GM19463 (cell line): ENCODE results near the gene GLUD1.
A peak's percentile ranks its signal among the peaks of the same experiment; 100 is the strongest.
"Not testable (repeated sequence)": the region's sequence is repeated elsewhere in the genome, so short reads cannot be mapped to it uniquely, and the experiment has no call there.

Experiments
- ATAC-seq: cut with Tn5 transposase; IDR thresholded peaks from one replicate; pipeline ENCODE4 v1.9.1; 2021; ENCODE audit warnings: mild to moderate bottlenecking, moderate library complexity; ENCODE audit not compliant: unreplicated experiment

Gene GLUD1

GRCh38 chr10:87090779-87091178 is 3.9 kb downstream of the GLUD1 start:
- no peak for ATAC-seq

DNA sequence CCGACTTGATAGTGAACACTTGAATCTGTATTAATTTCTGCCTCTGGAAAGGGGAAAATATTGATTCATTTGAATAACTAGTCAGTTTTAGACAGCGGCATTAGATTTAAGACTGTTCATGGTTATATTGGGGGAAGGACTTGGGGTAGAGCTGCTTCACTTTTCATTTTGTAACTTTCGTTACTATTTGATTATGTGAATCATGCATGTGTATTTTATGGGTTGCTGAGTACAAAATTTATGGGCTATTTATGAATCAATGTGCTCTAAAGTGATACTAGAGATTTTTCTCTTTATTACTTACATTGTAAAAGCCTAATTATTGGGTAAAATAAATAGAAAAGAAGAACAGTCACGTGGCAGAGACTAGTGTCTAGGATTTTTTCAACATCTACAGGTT is 4.9 kb downstream of the GLUD1 start:
- no peak for ATAC-seq

DNA sequence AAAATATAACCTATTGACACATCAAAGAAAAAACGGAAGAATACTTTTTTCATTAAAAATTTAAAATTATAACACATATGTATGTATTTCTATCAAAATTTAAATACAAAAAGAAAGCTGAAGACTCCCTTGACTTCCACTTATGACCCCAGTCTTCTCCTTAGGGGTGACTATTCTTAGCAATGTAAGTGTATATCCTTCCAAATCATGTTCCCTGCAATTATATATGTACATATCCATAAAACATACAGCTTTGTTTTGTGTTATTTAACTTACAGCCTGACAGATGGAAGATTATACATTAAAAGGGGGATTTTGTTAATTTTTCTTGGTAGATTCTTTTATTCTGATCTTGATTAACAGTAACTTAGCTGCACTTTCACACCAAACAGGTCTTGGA is 9.1 kb downstream of the GLUD1 start:
- ATAC-seq, result no peak

- ATAC-seq, result peak; percentile 67
Observed at GRCh38 chr10:87084291-87084782, 10.3 kb downstream of the GLUD1 start.

DNA sequence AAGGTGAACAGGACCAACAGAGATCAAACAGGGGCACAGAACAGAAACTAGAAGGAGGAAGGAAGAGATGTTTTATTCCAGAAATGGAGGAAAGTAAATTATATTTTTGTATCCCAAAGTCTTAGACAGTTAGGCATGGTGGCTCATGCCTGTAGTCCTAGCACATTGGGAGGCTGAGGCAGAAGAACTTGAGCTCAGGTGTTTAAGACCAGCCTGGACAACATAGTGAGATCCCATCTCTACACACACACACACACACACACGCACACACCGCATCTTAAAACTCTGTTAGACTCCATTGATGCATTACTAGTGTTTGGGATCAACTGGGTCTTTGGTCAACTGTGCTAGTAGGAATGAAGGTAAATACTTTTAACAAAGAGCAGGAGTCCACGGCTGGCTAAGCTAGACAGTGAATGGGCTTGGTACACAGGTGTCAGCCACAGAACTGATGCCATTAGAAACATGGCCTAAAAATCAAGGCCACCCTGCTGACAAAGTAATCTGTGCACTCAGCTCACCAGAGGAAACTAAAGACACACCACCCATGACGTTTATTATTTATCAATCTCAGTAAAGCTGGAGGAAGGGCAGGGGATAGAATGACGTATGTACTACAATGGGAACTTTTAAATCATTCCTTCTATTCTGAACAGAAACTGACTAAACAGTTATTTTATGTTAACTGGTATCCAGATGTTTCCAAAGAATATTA is 10.9 kb downstream of the GLUD1 start:
- ATAC-seq, result peak; percentile 42

- not testable (repeated sequence) for ATAC-seq
Observed at GRCh38 chr10:87082219-87082618, 12.4 kb downstream of the GLUD1 start.

DNA sequence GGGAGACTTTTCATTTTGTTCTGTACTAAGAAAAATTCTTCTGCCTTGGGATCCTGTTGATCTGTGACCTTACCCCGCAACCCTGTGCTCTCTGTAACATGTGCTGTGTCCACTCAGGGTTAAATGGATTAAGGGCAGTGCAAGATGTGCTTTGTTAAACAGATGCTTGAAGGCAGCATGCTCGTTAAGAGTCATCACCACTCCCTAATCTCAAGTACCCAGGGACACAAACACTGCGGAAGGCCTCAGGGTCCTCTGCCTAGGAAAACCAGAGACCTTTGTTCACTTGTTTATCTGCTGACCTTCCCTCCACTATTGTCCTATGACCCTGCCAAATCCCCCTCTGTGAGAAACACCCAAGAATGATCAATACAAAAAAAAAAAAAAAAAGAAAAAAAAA is 13.1 kb downstream of the GLUD1 start:
- ATAC-seq, result not testable (repeated sequence)

- not testable (repeated sequence) for ATAC-seq
Observed at GRCh38 chr10:87080621-87081020, 14.0 kb downstream of the GLUD1 start.

GRCh38 chr10:87079106-87079836 is 15.4 kb downstream of the GLUD1 start:
- no peak for ATAC-seq

DNA sequence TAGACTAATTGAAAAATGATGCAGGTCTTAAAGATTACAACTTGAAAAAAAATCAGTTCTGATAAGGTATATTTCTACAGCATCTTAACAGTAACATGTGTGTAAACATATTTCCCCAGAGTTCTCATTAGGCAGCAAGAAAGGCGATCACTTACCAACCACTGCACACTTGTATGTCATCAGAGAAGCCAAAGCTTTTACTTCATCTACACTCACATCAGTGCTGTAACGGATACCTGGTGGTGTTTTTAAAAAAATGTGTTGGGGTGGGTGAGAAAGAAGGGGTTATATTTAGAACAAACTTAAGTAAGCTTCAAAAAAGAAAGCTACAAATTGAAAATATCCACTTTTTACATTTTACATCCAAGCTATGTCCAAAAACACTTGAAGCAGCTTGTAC is 18.2 kb downstream of the GLUD1 start:
- not testable (repeated sequence) for ATAC-seq

GRCh38 chr10:87072449-87072848 is 22.2 kb downstream of the GLUD1 start:
- no peak for ATAC-seq

- no peak for ATAC-seq
Observed at GRCh38 chr10:87068281-87068680, 26.4 kb downstream of the GLUD1 start.

DNA sequence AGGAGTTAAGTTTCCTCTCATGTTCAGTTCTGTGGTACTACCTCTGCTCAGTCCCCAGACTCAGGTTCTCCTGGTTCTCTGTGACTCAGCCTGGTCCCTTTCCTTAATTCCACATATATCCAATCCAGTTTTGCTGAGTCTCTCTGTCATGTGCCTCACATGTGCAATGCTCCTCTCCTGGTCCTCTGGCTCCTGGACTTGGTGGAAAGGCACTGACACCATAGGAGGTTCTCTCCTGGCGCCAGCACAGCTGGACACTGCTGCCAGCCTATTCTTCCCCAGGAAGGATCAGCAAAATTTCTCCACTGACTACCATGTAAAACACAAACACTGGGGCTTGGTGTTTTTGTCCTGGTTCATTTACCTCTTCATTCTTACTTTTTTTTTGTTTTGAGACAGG is 27.8 kb downstream of the GLUD1 start:
- no peak for ATAC-seq

DNA sequence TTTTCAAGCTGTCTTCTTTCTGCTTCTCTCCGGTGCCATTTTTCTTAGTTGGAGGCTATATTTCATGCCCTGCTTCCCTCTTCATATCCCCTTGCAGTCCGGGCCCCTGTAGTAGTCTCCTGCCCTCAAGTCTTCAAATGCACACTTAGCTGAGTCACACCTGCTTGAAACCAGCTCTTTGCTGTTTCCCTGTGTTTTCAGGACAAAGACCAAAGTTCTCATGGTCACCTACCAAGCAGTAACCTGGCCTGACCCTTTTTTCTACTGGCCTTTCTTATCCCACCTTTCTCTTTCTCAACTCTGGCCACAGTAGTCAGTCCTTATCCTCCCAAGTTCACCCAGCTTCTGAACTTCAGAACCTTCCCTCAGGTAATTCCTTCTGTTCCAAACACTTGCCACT is 28.5 kb downstream of the GLUD1 start:
- ATAC-seq, result no peak

- ATAC-seq, result no peak
Observed at GRCh38 chr10:87064651-87065050, 30.0 kb downstream of the GLUD1 start.

GRCh38 chr10:87060280-87060928 is 34.2 kb downstream of the GLUD1 start:
- no peak for ATAC-seq

DNA sequence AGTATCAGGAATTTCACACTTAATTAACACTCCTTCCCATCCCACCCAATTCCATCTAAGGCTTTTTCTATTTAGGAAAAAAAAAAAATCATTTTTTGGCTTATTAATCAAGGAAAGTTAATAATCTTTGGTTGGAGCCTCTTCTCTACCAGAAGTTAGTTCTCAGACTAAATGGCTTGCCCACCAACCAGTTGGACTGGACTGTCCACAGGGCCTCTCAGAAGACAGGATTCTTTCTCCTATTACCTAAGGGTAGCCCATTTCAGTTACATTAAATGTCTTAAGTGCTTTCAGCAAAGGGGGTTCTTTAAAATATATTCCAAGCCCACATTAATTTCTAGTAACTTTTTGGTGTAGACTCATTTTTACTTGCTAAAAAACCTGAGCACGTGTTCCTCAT is 35.2 kb downstream of the GLUD1 start:
- ATAC-seq, result no peak

- no peak for ATAC-seq
Observed at GRCh38 chr10:87058171-87058570, 36.5 kb downstream of the GLUD1 start.

DNA sequence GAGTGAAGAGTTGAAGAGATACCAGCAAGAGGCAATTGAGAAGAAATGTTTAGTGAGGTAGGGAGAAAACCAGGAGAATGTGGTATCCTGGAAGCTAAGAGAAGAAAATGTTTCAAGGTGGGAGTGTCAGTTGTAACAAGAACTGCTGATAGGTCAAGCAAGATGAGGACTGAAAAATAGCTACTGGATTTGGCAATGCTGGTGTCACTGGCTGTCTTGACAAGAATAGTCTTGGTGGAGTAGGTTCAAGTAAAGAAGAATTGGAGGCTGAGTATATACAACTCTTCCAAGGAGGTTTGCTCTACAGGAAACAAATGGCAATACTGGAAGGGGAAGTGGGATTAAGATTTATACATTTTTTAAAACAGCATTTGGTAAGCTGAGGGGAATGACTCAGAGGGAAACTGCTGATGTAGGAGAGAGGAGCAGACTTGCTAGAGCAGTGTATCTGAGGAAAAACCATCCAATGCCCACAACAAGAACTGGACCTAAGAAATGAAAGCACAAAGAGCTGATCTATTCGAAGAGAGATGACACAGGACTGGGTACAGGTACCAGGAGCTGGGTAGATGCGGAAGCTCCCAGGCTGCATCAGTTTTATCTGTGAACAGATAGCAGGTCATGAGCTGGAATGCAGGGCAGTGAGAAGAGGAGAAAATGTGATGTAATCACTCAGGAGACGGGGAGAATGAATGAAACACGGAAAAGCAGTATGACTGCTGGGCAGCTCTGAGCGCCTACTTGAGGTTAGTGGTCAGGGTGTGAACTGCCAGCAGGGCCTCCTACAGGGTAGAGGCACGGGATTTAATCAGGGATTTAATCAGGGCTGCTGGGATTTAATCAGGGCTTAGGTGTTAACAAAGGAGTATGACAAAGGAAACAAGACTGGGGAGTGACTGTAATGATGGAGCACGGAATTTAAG is 40.0 kb downstream of the GLUD1 start:
- ATAC-seq, result peak; percentile 63

GRCh38 chr10:87053577-87054181 is 41.0 kb downstream of the GLUD1 start:
- ATAC-seq, result no peak
